ENCODE data around the gene GNB1.

Gene GNB1

GRCh38 chr1:1809489-1809888 is 81.4 kb downstream of the GNB1 start:
- no peak for DNase-seq

- no peak for DNase-seq
Measured at GRCh38 chr1:1808206-1808605, 82.7 kb downstream of the GNB1 start.

GRCh38 chr1:1806890-1807289 is 84.0 kb downstream of the GNB1 start:
- no peak for DNase-seq

- DNase-seq: no peak
Measured at GRCh38 chr1:1804301-1804700, 86.6 kb downstream of the GNB1 start.

DNA sequence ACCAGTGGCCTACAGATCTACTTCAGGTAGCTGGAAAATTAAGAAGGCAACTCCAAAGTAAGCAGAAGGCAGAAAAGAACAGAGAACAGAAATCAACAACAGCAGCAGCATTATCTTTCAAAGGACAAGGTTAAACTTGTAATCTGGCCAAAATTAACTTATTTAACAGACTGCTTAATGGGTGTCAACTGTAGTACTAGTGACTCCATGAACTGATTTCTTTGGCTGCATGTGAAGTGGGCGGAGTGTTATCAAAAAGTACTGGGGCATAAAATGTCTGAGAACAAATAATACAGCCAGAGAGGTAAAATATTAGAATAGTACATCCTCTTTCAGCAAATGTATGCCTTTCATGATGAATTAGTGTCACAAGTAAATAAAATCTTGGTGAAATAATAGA is 88.0 kb downstream of the GNB1 start:
- DNase-seq: no peak

- DNase-seq: no peak
Measured at GRCh38 chr1:1799716-1800115, 91.2 kb downstream of the GNB1 start.

GRCh38 chr1:1797731-1798341 is 93.1 kb downstream of the GNB1 start:
- no peak for DNase-seq

DNA sequence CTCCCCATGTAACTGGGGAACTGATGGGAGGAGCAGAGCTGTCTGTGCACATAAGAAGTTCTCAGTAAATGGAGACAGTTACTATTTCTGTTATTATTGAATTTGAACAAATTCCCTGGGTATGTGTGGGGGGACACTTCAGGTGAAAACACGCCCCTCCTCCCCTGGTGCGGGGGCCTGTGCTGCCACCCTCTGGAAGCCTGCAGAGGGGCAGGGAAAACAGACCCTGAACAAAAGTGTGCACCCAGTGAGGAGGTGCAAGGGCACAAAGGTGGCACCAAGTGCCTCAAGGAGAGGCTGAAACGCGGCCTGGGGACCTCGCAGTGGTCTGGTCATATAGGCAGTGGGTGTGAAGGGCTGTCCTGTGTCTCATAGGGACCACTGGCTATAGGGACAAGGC is 94.4 kb downstream of the GNB1 start:
- DNase-seq: peak; percentile 22

DNA sequence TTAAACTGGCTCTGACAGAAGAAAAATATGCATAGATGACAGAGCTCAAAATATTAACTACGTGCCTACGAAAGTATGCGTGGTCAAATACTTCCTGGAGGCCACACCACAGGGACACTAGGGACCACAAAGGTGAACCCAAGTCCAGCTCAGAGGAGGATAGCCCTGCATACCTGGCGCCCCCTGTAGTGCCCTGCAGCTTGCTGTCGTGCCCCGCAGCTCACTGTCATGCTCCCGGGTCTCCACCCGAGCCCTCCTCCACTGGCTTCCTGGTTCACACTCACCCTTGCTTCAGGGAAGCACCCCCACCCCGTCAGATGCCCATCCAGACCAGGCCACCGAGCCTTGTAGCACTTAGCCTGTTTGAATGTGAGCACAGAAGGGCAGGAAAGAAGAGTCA is 95.9 kb downstream of the GNB1 start:
- DNase-seq: no peak

DNA sequence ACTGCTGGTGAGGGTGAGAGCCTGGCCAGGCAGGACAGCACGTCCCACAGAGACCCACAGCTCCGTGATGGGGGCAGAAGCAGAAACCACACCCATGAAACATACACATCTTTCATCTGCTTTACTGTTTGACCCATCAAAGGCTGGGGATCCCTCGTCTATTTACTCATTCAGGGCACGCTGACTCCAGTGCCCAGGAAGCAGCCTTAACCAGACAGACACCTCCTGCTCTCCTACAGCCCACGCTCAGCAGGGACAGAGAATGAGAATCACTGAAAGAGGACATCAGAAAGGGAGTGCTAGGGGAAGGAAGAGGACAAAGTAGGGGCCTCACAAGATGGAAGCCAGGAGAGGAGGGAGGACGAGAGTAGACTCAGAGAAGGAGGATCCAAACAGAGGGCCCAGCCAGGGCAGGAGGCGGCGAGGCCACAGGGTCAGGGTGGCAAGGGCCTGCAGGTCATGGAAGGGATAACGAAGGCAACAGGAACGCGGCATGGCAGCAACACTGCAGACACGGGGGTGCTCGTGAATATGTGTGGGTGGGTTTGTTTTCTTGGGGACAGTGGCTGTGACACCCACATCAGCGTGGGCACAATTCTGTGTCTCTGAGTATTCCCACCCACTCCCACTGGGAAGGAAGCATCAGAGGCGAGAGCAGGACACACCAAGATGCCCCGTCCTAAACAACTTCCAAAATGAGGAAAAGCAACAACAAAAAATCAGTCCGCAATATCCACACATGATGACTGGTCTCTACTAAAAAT is 97.2 kb downstream of the GNB1 start:
- no peak for DNase-seq

DNA sequence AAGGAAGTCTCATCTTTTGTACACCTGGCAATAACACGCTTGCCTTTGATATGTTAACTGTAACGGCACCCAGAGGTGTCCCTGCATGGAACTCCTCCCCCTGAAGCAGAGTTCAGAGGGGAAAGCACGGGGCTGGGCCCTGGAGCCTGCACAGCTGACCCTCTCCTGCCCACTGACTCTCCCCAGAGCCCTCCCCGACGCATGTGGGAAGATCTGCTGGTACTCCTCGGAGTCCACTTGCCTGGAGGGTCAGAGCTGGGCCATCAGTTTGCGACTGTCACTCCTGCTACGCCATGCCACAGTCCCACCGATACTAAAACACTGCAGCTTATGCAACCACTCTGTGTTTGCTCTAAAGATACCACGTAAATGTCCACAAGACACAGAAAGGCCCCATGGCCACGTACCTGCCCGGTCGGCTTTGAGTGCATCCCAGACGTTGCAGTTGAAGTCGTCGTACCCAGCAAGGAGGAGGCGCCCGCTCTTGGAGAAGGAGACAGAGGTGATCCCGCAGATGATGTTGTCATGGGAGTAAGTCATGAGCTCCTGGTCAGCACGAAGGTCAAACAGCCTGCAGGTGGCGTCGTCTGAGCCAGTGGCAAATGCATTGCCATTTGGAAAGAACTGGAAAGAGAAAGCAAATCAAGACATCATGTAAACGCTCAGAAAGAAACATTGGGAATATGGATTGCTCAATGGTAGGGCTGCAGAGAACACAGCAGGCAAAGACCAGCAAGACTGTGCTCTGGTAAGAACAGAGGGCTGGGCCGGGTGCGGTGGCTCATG is 102.0 kb downstream of the GNB1 start:
- DNase-seq: no peak

DNA sequence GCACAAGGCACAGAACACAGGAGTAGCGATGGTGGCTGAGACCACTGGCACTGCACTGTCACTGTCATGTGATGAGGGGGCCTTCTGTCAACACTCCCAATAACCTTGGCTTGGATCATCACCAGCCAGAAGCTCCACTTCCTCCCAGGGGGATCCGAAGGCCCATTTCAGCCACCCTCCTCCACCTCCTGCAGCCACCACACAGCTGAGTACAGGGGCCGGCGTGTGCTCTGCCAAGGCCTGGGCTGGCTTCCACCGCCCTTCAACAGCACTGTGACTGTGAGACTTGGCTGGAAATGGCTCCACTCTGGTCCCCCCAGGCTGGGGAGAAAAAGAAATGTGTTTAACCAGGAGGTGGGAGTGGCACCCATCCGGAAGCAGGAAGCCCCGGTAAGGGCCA is 102.8 kb downstream of the GNB1 start:
- DNase-seq: no peak

DNA sequence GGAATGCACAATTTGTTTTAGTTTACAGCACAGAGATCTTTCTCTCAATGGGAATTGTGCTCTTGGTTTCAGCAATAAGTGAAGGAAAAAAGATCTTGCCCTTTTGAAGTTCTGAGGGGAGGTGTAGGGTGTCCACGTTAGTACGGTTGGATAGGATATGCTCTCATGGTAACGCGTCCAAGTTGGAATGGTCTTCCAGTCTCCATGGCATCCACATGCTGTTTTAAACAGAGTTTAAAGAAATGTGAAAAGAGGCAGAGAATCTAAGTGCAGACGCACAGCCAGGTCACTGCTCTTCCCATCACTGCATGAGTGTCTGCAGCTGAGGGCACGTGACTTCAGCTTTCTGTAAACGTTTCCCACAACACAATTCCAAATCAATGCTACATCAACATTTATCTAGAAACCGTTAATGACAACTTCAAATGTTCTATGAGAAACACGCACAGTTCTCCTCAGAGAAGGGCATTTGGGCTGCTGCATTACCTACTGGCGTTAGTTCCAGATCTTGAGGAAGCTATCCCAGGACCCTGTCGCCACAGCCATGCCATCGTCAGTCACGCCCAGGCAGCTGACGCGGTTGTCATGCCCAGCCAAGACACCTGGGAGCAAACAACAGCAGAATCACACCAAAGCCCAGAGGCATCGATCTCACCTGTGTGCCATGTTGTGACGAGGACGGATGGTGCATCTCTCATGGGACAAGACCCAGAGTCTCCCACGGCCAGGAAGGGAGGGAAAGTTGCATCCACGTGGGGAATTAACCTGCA is 103.9 kb downstream of the GNB1 start:
- DNase-seq: no peak

- no peak for DNase-seq
Measured at GRCh38 chr1:1785666-1786065, 105.2 kb downstream of the GNB1 start.

- DNase-seq: no peak
Measured at GRCh38 chr1:1784933-1785332, 106.0 kb downstream of the GNB1 start.

- DNase-seq: no peak
Measured at GRCh38 chr1:1783320-1783719, 107.6 kb downstream of the GNB1 start.

DNA sequence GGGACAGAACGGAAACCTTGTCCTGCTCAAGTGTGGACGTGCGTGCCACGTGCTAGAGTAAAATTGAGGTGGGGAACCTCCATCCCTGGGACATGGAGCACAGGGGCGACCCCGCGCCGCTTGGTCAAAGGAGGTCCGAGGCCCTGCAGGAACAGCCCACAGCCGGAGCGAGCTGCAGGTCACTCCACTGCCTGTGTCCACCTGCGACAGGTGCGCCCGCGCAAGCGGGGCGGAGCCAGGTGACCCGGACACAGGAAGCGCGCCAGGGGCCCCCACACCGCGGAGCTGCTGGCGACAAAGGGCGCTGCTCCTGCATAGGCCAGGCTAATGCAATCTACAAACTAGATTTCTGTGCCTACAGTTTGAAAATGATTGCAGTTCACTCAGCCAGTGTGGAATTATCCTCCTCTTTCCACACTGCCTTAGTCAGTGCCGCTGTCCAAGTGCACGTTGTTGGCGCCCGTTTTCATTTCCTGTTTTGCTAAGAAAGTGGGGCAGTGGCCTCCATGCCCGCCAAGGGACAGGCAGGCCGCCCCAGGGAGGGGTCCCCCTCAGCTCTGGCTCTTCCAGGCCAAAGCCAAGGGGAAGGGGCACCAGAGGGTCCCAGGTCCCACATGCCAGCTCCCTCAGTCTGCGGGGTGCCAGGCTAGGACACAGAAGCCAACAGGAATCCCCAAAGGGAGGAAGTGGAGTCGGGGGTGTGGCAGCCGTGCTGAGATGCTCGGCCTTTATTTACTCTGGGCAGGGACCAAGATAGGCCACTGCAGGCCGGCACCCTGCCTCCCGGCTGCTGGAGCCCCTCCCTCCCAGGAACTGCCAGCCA is 108.3 kb downstream of the GNB1 start:
- no peak for DNase-seq

DNA sequence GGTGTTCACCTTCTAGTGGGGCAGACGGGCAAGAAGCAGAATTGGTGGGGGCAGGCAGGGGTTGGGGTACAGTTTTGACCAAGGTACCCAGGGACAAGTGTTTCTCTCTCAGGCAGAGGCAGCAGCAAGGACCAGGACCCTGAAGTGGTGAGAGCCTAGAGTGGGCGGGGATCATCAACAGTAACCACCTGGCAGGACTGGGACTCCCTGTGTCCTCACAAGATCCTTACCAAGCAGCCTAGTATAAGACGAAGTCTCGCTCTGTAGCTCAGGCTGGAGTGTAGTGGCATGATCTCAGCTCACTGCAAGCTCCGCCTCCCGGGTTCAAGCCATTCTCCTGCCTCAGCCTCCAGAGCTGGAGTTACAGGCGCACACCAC is 109.4 kb downstream of the GNB1 start:
- no peak for DNase-seq

DNA sequence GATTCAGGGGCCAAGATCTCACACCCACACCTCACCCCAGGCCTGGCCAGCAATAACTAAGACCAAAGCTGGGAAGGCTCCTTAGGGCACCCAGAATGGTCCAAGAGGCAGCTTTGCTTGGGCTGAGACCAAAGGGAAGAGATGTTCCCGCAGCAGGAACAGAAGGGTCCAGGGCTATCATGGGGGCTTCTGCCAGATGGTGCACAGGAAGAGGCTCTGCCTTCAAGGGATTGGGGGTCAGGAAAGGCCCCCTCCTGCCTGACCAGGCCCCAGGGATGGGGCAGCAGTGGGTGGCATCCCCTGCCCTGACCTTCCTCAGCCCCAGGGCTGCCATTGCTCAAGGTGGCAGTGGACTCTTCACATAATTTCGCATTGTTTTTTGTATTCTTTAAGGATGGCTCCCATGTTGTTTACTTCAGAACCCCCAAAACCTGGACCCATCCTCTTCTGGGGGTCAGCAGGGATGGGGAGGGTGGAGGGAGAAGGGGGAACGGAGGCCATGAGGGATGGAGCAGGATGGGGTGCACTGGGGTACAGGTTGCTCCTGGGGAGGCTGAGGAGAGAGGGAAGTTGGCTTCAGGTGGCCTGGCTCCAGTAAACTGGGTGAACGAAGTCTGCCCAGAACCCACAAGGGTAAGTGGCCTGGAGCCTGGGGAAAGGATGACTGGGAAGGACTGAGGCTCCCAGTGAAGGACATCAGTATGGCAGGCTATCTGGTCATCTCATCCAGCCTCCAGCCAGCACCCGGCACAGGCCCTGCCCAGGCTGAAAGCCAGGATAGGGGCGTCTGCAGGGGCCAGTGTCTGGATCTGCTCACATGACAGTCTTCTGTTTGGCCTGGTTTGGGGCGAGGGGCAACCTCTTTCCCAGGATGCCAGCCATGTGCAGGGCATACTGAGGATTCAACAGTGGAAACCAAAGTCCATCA is 110.0 kb downstream of the GNB1 start:
- DNase-seq: no peak

GRCh38 chr1:1779691-1780597 is 110.9 kb downstream of the GNB1 start:
- peak; percentile 40 for DNase-seq
